DND-41 (cell line): Measurements from ENCODE around the gene FGF11.

Experiments
- ATAC-seq: fragments of 200-7000 bp; cut with Tn5 transposase; 3 replicates; pipeline ENCODE4 v1.9.1; 2021; ENCODE audit warnings: low read depth; ENCODE audit not compliant: insufficient read depth
- DNase-seq: peaks from one replicate; pipeline ENCODE4 v3.0.0-alpha.2; 2020
- H2AFZ ChIP-seq: 2 replicates; pipeline ENCODE4 v1.6.0; 2012; ENCODE audit warnings: low read depth, low read length
- H3K27ac ChIP-seq: 2 replicates; pipeline ENCODE4 v1.5.1; 2012; ENCODE audit warnings: low read length, inconsistent platforms
- H3K27me3 ChIP-seq: fragments of 200-600 bp; sonication (generic); 2 replicates; pipeline ENCODE4 v1.6.0; 2012; ENCODE audit warnings: low read length, mild to moderate bottlenecking, inconsistent platforms; ENCODE audit not compliant: insufficient read depth, poor library complexity
- H3K36me3 ChIP-seq: 2 replicates; pipeline ENCODE4 v1.5.1; 2012; ENCODE audit warnings: low read length, inconsistent platforms; ENCODE audit not compliant: insufficient read depth
- H3K4me1 ChIP-seq: 2 replicates; pipeline ENCODE4 v1.5.1; 2012; ENCODE audit warnings: mild to moderate bottlenecking, low read length; ENCODE audit not compliant: insufficient read depth
- H3K4me2 ChIP-seq: 2 replicates; pipeline ENCODE4 v1.6.0; 2012; ENCODE audit warnings: mild to moderate bottlenecking, moderate library complexity, low read length, inconsistent platforms; ENCODE audit not compliant: insufficient read depth
- H3K4me3 ChIP-seq, 2 experiments: fragments of 200-600 bp in 1 of 2; shearing (Covaris generic) in 1 of 2; 2 replicates each; pipeline ENCODE4 v1.5.1; 2012 to 2016; ENCODE audit warnings: inconsistent platforms in 2 of 2, low read length in 2 of 2, mild to moderate bottlenecking in 2 of 2, low read depth in 1 of 2, moderate library complexity in 1 of 2
- H3K79me2 ChIP-seq: 2 replicates; pipeline ENCODE4 v1.6.0; 2012; ENCODE audit warnings: low read length, inconsistent platforms; ENCODE audit not compliant: insufficient read depth
- H3K9ac ChIP-seq: 2 replicates; pipeline ENCODE4 v1.6.0; 2012; ENCODE audit warnings: low read depth, mild to moderate bottlenecking, inconsistent platforms, low read length, moderate library complexity
- H3K9me3 ChIP-seq: 2 replicates; pipeline ENCODE4 v1.5.1; 2012; ENCODE audit warnings: low read length, moderate library complexity, mild to moderate bottlenecking, inconsistent platforms; ENCODE audit not compliant: insufficient read depth, severe bottlenecking
- H4K20me1 ChIP-seq: 2 replicates; pipeline ENCODE4 v1.6.0; 2012; ENCODE audit warnings: low read length; ENCODE audit not compliant: insufficient read depth
- EZH2 ChIP-seq: IDR thresholded peaks from 3 replicates; pipeline ENCODE4 v1.6.1; 2012; ENCODE audit warnings: borderline replicate concordance, low read depth, mild to moderate bottlenecking, moderate library complexity, low read length, inconsistent platforms; ENCODE audit not compliant: severe bottlenecking
- TF ChIP-seq, protein P1 (sequence below): IDR thresholded peaks from 2 replicates; pipeline ENCODE4 v1.5.1; 2012; ENCODE audit warnings: borderline replicate concordance, low read length, moderate library complexity, mild to moderate bottlenecking; ENCODE audit not compliant: poor library complexity, severe bottlenecking; ENCODE audit errors: extremely low read depth

FGF11 gene

DNA sequence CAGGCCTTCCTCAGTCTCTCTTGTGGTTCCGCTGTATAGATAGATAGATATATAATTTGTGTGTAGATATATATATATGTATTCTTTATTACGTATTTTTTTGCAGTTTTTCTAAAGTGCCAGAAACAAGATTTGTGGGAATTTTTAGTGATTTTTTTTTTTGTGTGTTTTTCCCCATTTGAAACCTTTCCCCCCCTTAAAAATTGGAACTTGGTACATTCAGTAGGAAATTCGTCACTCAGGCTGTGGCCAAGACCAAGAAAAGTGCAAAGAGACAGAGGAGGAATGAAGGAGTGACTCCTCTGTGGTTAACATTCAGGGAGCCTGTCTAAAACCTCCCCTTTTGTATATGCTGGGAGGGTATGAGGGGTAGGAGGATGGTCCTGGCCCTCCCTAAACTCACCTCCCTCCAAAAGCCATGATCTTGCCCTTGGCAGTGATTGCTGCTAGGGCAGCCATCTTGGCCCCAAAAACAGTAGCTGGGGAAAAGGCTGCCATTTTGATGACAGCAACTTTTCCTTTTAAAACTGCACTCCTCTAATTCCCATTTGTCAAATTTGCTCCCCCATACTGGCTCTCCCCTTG lies 20.7 kb downstream of the FGF11 start:
- no peak overlapping the region for H2AFZ ChIP-seq
- H3K27ac ChIP-seq = no peak overlapping the region
- H3K4me3 ChIP-seq = no peak overlapping the region
- DNase-seq = no peak
- peaks cover 34% of the 10 kb centered on the region for H3K36me3 ChIP-seq
- H3K9me3 ChIP-seq = no peaks in the 10 kb centered on the region
- H3K27me3 ChIP-seq = no peaks in the 10 kb centered on the region
- H3K9ac ChIP-seq = no peak overlapping the region
- peaks cover 3% of the 10 kb centered on the region; the same call in 1 of the 2 replicates for H3K79me2 ChIP-seq
- H3K4me2 ChIP-seq = no peak overlapping the region
- H4K20me1 ChIP-seq = no peaks in the 10 kb centered on the region; the same call in 1 of the 2 replicates
- no peak for ATAC-seq
- TF ChIP-seq, protein P1, sequence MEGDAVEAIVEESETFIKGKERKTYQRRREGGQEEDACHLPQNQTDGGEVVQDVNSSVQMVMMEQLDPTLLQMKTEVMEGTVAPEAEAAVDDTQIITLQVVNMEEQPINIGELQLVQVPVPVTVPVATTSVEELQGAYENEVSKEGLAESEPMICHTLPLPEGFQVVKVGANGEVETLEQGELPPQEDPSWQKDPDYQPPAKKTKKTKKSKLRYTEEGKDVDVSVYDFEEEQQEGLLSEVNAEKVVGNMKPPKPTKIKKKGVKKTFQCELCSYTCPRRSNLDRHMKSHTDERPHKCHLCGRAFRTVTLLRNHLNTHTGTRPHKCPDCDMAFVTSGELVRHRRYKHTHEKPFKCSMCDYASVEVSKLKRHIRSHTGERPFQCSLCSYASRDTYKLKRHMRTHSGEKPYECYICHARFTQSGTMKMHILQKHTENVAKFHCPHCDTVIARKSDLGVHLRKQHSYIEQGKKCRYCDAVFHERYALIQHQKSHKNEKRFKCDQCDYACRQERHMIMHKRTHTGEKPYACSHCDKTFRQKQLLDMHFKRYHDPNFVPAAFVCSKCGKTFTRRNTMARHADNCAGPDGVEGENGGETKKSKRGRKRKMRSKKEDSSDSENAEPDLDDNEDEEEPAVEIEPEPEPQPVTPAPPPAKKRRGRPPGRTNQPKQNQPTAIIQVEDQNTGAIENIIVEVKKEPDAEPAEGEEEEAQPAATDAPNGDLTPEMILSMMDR = no peak
- TF ChIP-seq EZH2 = no peak
- H3K4me1 ChIP-seq = peaks cover 10% of the 10 kb centered on the region

DNA sequence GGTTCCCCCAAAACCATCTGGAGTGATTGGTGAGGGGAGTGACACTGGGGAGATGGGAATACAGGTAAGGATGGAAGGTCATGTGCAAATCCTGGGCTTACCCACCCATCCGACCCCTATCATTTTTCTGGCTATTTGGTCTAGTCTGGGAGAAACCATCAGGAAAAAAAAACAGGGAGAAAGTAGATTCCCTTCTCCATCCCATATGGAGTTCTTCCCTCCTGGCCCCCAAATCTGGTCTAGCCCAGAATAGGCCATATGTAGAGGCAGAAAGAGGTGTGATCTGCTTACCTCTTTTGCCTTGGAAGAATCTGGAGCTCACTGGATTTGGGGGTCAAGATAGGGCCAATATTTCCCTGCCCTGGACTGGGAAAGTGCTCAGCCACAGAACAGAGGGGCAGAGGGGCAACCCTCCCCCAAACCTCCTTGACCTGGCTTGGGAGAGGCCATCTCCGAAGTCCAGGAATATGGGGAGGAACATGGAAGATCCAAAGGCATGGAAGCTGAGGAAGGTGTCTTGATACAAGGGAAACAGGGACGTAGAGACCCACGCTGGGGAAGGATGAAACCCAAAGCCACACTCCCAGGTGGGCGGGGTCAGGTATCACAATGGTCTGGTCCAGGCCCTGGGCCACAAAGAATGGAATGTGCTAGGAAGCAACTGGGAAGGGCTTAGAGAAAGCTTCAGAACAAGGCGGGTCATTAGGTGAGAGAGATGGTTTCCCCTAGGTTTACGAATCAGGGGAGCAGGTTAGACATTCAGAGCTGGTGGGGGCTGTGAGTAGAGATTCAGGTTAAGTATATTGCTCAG lies 21.7 kb downstream of the FGF11 start:
- H3K9me3 ChIP-seq = no peaks in the 10 kb centered on the region
- peaks cover 41% of the 10 kb centered on the region for H3K36me3 ChIP-seq
- no peak overlapping the region for H3K27ac ChIP-seq
- no peak overlapping the region for H3K4me2 ChIP-seq
- H3K9ac ChIP-seq = no peak overlapping the region
- no peak overlapping the region for H3K4me3 ChIP-seq
- no peaks in the 10 kb centered on the region; the same call in 1 of the 2 replicates for H3K79me2 ChIP-seq
- no peak for DNase-seq
- ATAC-seq = no peak
- H4K20me1 ChIP-seq = no peaks in the 10 kb centered on the region; the same call in 1 of the 2 replicates
- TF ChIP-seq, protein P1 = no peak
- TF ChIP-seq EZH2 = no peak
- H3K27me3 ChIP-seq = no peaks in the 10 kb centered on the region
- no peak overlapping the region for H2AFZ ChIP-seq
- peaks cover 8% of the 10 kb centered on the region for H3K4me1 ChIP-seq

DNA sequence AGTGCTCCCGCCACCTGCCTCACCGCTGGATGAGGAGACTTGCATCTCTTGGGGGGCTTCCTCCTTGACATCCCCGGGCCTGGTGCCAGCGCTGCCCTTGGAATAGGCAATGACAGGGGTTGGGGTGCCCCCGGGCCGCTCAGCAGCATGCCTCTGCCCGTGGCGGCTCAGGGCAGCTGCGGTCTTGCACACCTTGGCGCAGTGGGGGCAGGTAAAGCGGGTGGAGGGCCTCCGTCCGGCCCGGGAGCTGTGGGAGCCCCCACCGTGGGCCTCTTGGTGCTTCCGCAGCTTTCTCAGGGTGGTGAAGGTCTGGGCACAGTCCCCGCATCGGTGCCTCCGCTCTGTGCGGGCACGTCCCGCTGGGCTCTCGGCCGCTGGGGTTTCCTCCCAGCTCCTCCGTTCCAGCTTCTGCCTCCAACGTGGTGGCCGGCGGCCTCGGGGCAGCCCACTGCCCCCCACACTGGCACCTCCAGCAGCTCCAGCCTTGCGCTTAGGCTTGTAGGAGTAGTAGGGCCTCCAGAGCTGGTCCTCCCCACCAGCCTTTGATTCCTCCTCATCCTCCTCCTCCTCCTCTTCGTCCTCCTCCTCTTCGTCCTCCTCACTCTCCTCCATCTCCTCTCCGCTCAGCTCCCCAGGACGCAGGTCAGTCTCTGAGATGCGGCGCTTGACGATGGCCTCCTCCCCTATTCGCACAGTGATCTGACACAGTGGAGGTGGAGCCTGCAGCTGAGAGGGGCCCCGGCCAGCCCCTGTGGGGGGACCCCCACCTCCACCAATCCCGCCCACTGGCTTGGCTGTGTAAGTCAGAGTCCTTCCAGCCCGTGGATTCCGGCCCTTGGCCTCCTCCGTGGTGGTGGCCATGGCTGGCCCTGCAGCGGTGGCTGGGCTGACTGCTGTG lies 23.4 kb downstream of the FGF11 start:
- no peak overlapping the region for H3K27ac ChIP-seq
- peaks cover 3% of the 10 kb centered on the region; the same call in 1 of the 2 replicates for H4K20me1 ChIP-seq
- H3K4me2 ChIP-seq = no peak overlapping the region
- ATAC-seq (no peak), DNase-seq (no peak)
- H3K4me1 ChIP-seq = no peaks in the 10 kb centered on the region
- no peaks in the 10 kb centered on the region for H3K9me3 ChIP-seq
- no peak overlapping the region for H3K4me3 ChIP-seq
- H3K27me3 ChIP-seq = no peaks in the 10 kb centered on the region
- TF ChIP-seq, protein P1 = no peak
- TF ChIP-seq EZH2 = no peak
- H2AFZ ChIP-seq = no peak overlapping the region
- peaks cover 53% of the 10 kb centered on the region for H3K36me3 ChIP-seq
- H3K9ac ChIP-seq = no peak overlapping the region
- H3K79me2 ChIP-seq = 0 out of 2 replicates have a peak, but pooled peaks cover under 1% of the 10 kb centered on the region
